Activated T-helper 1 cell treated with anti-CD3 and anti-CD28 coated beads, Interleukin-2, amount 50 U/mL, for 16 hours (primary cell): Measurements from ENCODE around the gene HPCA.

Experiments used
- DNase-seq, 2 donors: peaks; one replicate each; pipeline ENCODE4 v3.0.0-alpha.2; 2020; ENCODE audit warnings: low read depth in 1 of 2, low spot score in 1 of 2

Gene HPCA

DNA sequence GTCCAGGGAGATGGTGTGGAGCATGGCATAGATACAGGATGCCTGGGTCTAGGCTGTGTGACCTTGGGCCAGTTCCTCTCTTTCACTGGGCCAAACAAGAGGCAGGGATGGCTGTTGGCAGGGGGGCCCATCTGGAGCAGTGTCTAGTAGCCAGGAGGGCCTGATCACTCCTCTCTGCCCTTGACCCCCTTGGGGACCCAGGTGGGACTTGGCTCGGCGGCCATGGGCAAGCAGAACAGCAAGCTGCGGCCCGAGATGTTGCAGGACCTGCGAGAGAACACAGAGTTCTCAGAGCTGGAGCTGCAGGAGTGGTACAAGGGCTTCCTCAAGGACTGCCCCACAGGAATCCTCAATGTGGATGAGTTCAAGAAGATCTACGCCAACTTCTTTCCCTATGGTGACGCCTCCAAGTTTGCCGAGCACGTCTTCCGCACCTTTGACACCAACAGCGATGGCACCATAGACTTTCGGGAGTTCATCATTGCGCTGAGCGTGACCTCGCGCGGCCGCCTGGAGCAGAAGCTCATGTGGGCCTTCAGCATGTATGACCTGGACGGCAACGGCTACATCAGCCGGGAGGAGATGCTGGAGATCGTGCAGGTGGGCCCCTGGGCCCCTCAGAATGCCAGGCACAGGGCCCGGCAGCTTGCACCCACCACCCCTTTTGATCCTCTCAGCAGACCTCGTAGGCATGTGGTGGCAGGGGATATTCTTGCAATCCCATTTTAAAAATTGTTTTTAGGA, 2.6 kb downstream of the HPCA start:
- no peak for DNase-seq

DNA sequence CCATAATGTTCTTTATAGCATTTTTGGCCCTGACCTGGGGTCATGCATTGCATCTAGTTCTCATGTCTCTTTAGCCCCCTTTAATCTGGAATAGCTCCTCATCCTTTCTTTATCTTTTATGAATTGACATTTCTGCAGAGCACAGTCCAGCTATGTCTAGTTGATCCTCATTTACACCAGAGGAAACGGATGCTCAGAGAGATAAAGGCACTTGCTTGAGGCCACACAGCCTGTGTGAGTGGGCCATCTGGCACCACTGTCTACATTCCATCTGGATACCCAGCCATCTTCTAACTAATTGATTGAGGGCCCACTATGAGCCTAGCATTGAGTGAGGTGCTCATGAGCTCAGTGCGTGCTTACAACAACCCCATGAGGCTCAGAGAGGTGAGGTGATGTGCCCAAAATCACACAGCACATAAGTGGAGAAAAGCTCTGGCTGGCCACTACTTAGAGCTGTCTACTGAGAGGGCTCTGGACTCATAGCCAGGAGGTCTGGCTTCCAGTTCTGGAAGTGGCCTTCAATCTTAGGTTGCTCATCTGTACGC, 3.5 kb downstream of the HPCA start:
- DNase-seq = no peak

DNA sequence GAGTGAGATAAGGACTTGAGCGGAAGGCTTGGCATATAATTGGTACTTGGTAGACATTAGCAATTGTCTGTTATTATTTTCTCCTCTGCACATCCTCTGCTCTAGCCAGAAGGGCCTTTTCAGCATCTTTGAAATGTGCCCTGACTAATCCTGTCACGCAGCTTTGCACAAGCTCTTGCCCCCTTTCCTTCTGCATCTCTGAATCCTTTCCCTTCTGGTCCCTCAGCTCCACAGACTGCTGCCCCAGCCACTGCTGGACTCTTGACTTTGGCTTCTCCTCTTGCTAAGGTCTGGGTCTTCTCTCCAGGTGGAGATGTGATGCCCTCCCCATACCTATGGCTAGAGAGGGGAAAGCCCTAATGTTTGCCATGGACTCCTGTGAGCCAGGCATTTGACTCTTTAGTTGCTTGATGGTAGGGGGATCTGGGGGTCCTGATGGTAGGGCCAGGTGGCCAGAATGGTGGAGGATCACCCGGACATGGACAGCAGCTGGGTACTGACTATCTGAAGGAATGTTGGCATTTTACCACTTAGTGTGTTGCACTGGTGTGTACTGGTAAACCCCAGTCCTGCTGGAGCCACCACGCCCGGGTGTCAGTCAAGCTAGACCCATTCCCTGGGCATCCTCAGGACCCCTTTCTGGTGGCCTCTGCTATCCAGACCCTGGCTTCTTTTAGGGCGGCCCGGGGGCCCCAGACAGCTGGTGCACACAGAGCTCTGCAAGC, 4.4 kb downstream of the HPCA start:
- no peak for DNase-seq

DNA sequence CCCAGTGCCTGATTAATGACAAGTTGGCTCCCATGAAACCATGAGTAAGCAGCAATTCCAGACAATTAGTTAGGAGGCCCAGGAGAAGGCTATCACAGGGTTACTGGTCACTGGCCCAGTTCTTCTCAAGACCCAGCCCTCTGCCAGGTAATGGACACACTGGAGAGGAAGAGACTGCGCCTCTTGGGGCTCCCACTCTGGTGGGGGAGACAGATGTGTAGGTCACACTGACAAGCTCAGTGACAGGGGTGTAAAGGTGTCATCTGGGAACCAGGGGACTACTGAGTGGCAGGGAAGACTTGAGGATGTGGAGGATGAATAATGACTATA, 4.9 kb downstream of the HPCA start:
- DNase-seq = no peak

DNA sequence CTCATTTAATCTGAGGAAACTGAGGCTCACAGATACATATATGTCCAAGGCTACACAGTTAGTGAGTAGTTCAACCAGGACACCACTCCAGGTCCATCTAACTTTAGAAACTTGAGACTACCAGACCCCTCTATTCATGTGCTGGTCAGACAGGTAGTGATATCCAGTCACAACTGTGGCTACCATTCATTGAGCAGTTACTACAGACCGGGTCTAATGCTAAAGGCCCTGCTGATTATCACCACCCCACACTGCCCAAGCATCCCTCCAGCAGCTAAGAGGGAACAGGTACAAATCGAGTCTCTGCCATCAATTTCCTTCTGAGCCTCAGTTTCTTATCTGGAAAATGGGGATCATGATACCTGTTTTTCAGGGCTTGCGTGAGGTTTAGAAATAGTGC, 5.3 kb downstream of the HPCA start:
- DNase-seq = no peak

DNA sequence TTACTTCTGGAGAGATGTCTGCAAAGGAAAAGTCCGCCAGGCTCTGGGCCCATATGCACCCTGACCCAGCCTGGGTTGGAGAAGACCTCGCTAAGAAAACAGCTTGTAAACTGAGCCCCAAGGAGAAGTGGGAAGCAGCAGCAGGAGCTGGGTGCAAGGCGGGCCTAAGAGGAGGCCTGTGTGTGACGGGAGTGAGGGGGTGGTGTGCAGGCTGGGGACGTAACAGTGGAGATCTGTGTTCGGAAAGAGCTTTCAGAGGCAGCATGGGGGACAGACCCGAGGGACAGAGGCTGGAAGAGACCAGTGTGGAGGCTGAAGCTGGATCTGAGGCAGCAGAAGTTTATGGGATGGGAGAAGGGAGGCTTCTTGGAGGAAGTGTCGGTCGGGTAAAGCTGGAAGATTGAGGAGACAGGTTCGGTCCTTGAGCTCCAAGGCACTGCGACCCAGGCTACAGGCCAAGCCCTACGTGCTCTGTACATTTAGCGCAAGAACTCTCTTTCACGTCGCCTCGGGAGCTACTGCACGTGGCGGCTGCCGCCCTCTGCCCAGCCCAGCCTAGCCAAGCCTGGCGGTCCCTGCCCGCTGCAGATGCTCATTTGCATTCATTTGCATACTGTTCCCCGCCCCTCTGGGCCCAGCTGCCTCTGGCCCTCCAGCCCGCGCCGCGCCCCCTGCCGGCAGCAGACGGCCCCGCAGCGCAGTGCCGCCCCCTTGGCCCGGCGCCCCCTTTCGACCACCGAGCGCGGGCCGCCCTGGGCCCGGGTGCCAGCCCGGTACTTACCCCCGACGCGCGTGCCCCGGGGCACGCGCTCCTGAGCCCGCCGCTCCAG, 6.3 kb downstream of the HPCA start:
- no peak for DNase-seq

DNA sequence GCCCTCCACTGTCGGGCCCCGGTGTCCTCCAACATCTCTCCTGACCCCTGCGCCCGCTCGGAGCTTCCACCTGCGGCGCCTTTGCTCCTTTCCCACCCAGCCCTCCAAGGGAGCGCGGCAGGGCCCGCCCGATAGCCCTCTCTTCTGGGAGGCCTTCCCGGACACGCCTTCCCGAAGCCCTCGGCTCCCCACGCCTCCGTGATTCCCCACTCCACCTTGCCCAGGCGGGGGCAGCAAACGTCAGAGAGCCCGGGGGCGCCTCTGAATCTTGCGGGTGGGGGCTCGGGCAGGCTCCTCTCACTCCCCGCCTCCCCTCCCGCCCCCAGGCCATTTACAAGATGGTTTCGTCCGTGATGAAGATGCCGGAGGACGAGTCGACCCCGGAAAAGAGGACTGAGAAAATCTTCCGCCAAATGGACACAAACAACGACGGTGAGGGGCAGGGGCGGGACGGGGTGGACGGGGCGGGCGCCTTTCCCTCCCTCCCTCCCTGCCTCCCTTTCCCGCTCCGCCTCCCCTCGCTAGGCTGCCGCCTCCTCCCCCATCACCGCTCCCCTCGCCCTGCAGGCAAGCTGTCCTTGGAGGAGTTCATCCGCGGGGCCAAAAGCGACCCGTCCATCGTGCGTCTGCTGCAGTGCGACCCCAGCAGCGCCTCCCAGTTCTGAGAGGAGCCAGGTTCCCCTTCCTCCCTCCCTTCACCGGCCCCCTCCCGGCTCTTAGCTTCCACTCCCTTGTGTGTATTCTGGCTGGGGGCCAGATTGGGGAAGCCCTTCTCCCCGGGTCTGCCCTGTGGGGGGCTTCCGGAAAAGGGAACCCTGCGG, 7.1 kb downstream of the HPCA start:
- DNase-seq = no peak

DNA sequence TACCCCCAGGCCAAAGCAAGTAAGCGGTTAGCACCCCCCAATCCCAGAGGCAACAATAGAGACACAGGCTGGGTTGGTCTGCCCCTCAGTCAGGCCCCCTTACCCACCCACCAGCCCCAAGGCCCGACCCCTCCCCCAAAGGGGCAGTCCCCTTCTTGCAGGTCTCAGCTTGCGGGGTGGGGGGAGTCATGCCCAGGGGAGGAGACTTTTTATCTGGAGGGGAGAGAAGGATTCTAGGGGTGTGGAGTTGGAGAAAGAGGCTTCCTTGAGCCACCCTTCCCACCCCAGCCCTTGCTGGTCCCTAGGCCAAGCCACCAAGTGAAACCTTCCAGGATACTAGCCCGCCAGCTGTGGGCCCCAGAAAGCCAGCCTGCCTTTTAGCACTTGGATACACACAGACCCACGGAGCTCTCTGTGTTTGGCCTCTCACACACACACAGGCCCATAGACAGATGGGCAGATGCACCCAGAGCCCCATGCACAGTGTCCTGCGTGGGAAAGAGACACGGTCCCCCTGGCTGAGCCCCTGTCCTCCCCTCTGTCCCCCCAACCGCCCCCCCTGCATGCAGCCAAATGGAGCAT, 7.8 kb downstream of the HPCA start:
- DNase-seq = no peak

DNA sequence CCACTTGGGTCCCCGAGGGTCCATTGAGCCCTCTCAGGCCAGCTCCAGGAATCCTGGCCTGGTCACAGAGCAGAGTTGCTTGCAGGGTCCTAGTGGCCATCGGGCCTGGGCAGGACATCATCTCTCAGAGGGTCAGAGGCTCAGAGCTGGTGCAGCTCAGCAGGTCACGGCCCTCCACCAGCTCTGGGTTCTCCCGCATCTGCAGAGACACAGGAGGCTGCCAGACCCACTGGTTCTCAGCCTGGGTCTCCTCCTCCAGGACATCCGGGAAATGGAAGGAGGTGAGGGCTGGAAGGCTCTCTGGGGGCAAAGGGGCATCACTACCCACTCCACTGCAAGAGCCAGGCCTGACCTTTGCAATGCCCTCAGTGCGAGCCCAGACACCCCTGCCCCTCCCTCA, 8.4 kb downstream of the HPCA start:
- no peak for DNase-seq

DNA sequence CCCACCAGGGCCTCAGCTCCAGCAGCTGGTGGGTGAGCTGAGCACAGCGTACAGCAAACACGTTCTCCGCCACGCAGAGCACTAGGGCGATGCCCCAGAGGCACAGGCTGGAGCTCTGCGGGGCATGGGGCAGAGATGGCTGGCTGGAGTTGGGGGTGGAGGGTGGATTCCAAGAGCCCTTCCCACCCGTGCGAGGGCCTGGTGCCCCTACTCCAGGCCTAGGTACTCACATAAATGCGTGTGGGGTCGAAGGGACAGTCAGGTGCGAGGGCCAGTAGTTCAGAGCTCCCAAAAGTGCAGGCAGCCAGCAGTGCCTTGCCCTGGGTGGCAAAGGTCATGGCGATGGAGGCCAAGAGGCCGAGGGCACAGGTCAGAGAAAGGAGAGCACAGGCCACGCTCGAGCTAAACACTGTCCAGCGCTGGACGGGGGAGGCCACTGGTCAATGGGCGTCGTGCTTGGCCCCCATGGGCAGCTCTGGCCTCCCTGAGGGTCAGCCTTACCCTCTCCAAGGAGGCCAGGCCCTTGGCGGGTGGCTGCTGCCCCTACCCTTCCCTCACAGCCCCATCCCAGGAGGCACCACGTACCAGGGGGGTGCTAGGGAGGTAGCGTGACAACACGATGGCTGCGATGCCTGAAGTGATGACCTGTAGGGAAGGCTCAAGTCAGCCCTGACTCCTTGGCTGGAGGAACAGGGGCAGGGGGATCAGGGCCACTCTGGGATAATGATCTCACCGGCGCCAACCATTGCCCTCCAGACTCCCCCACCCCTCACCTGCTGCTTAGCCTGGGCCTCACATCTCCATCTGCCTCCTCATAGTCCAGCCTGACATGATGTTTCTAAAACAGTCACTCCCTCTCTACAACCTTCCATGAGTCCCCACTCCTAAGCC, 9.3 kb downstream of the HPCA start:
- no peak for DNase-seq

DNA sequence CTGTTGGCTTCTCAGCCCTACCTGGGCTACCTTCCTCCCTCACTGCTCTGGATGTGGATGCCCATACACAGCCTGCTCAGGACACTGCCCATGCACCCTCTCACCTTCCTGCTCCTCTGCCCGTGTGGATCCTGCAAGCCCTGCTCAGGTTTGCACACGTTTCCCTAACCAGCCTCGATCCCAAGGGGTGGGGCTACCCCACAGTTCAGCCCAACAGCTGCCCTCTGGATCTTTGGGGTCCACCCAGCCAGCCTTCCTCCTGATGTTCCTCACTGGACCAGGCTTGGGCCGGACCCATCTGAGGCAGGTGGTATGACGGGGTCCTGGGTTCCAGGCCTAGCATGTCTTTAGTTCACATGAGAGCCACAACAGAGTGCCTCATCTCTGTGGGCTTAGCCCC, 10.2 kb downstream of the HPCA start:
- no peak for DNase-seq

DNA sequence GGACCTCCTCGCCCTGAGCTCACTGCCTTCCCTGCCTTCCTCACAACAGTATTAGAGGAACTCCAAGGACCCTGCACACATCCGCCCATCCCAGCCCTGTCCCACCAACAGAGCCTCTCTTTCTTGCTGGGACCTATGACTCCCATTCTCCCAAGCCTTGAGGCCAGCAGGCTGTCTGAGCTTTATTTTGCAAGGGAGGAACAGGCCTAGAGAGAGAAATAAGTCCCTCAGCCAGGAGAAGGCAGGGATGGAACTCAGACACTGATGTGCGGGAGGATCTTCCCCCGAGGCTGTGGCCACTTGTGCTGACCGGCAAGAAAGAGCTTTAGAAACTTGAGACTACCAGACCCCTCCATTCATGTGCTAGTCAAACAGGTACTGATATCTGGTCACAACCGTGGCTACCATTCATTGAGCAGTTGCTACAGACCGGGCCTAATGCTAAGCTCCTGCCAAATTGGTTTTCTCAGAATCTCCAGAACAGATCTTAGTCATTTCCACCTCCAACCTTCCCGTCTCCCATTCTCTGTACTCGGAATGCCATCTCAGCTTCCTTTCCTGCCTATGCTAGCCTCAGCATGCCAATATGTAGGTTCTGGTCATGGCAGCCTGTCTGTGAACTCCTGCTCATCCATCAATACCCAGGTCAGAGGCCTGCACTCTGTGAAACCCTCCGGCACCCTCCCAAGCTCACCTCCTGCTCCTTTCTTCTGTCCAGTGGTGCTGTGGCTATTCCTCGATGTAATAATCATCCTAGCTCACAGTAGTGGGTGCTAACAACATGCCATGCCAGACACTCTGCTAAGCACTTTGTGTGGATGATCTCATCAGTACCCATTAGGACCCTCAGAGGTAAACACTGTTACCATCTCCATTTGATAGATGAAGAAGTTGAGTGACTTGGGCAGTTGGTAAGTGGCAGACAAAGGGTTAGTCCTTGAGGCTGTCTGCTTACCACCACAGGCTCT, 11.1 kb downstream of the HPCA start:
- no peak for DNase-seq

DNA sequence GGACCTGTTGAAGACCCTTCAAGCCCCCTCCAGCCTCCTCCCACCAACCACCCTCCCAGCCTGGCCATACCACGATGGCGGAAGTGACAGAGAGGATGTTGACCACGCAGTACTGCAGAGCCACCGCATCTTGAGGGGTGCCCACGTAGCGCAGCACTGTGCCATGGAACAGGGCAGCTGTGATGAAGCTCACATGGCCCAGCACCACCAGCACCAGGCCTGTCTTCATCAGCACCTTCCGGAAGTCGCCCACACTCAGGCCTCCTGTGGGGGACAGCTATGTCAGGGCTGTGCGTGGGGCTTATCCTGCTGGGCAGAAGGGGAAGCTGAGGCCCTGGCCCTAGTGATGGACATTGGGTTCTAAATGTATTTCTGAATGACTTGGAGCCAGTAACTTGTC, 11.8 kb downstream of the HPCA start:
- no peak for DNase-seq

DNA sequence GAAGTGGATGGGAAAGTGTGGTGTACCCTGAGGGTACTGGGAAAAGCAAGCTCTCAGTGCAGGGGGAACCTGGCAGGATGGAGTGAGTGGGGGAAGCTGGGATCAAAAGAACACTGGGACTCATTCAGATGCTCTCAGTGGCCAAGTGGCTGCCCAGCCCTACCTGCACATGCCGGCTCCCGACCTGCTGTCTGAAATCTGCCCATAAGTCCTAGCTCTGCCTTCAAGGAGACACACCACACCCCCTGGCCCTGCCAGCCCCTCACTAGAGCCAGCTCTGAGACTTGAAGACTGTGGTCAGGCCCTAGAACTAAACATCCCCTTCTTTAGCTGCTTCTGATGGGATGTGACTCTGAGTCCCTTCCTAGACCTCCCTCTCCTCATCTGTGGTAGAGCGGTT, 12.7 kb downstream of the HPCA start:
- DNase-seq = no peak

DNA sequence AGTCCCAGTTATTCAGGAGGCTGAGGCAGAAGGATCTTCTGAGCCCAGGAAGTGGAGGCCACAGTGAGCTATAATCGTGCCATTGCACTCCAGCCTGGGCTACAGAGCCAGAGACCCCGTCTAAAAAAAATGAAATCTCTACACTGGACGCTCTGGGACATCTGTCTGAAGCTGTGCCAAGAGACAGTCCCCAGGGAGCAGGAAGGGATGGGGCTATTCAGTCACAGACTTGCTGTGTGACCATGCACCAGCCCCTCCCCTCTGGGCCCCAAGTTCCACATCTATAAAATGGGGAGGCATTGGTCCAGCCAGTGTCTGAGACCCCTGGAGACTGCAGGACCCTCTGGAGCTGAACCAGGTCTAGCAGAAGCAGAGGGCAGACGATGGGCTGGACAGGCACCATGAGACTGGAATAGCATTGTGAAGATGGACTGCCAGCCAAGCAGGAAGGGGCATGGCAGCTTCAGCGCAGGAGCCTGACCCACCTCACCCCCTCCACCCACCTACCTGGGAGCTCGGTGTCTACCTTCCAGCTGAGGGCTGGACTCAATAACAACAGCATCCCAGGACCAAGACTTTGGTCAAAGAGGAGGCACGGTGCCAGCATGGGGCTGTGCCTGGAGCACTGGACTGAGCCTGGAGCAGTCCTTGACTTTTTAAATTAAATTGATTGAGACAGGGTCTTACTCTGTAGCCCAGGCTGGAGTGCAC, 13.4 kb downstream of the HPCA start:
- DNase-seq = no peak

DNA sequence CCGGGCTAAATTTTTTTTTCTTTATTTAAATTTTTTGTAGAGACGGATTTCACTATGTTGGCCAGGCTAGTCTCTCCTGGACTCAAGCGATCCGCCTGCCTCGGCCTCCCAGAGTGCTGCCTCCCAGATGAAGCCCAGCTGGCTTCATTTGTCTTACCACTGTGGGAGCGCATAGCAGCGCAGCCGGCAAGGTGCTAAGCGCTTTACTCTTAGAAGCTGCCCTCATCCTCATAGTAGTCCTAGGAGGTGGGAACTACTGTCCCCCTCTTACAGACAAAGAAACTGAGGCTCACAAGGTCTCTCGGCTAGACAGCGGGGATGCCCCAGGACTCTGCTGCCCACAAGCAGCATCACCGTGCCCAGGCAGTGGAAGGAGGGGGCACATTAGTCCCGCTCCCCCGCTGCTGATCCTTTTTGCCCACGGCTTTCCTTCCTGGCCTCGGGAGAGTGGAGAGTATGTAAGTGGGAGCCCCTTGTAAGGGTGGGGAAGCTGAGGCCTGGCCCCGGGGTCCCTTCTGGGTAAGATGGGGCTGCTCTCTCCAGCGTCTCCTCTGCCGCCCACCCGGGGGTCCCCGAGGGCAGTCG, 14.2 kb downstream of the HPCA start:
- DNase-seq = no peak
